ENCODE measurements around the gene PRF1.

PRF1 gene

GRCh38 chr10:70558871-70559810, 43.4 kb downstream of the PRF1 start:
- peak overlapping the region; percentile 2; the same call in 1 of the 2 replicates for H3K27ac ChIP-seq (replicated peaks)
- peak in 1 of 2 experiments; percentile 58 for DNase-seq (ENCODE audit: low read depth in 1 of 2, low spot score in 1 of 2)
- no peaks in the 10 kb centered on the region for H3K27me3 ChIP-seq (ENCODE audit: insufficient read depth, poor library complexity, severe bottlenecking)
- H3K4me3 ChIP-seq (replicated peaks; ENCODE audit: insufficient read depth, low read length): no peak overlapping the region
- TF ChIP-seq POLR2AphosphoS5 (IDR thresholded peaks at IDR 0.05; ENCODE audit: low read depth) (no peak), CTCF (IDR thresholded peaks at IDR 0.05; ENCODE audit: insufficient read depth, low read length) (peak; percentile 38), GABPA (IDR thresholded peaks at IDR 0.05; ENCODE audit: low read depth) (no peak), SPI1 (IDR thresholded peaks at IDR 0.05; ENCODE audit: borderline replicate concordance, low read depth) (no peak), REST (IDR thresholded peaks at IDR 0.05; ENCODE audit: insufficient replicate concordance, low read depth) (no peak)

GRCh38 chr10:70558295-70558694, 44.2 kb downstream of the PRF1 start:
- no peaks in the 10 kb centered on the region for H3K27me3 ChIP-seq (ENCODE audit: insufficient read depth, poor library complexity, severe bottlenecking)
- no peak overlapping the region for H3K4me3 ChIP-seq (replicated peaks; ENCODE audit: insufficient read depth, low read length)
- DNase-seq (ENCODE audit: low read depth in 1 of 2, low spot score in 1 of 2): no peak
- no peak overlapping the region for H3K27ac ChIP-seq (replicated peaks)
- no peak for TF ChIP-seq GABPA (IDR thresholded peaks at IDR 0.05; ENCODE audit: low read depth)
- TF ChIP-seq REST (IDR thresholded peaks at IDR 0.05; ENCODE audit: insufficient replicate concordance, low read depth): no peak
- TF ChIP-seq CTCF (IDR thresholded peaks at IDR 0.05; ENCODE audit: insufficient read depth, low read length): no peak
- no peak for TF ChIP-seq SPI1 (IDR thresholded peaks at IDR 0.05; ENCODE audit: borderline replicate concordance, low read depth)

GRCh38 chr10:70557876-70558275, 44.7 kb downstream of the PRF1 start:
- DNase-seq (ENCODE audit: low read depth in 1 of 2, low spot score in 1 of 2): no peak
- Histone ChIP-seq H3K27me3 (ENCODE audit: insufficient read depth, poor library complexity, severe bottlenecking) (no peaks in the 10 kb centered on the region), H3K27ac (replicated peaks) (no peak overlapping the region), H3K4me3 (replicated peaks; ENCODE audit: insufficient read depth, low read length) (no peak overlapping the region)
- TF ChIP-seq CTCF (IDR thresholded peaks at IDR 0.05; ENCODE audit: insufficient read depth, low read length) (no peak), POLR2AphosphoS5 (IDR thresholded peaks at IDR 0.05; ENCODE audit: low read depth) (no peak), REST (IDR thresholded peaks at IDR 0.05; ENCODE audit: insufficient replicate concordance, low read depth) (no peak), GABPA (IDR thresholded peaks at IDR 0.05; ENCODE audit: low read depth) (no peak), SPI1 (IDR thresholded peaks at IDR 0.05; ENCODE audit: borderline replicate concordance, low read depth) (no peak)

All from HL-60 (cell line).